HG02840 (cell line): Measurements from ENCODE around the gene IL1R2.

Experiments used
- ATAC-seq: cut with Tn5 transposase; IDR thresholded peaks from one replicate; pipeline ENCODE4 v1.9.1; 2021; ENCODE audit warnings: mild to moderate bottlenecking, moderate library complexity, moderate number of reproducible peaks; ENCODE audit not compliant: unreplicated experiment, low FRiP score

Gene IL1R2

GRCh38 chr2:101972621-101973434, 18.9 kb upstream of the IL1R2 start:
- no peak for ATAC-seq

GRCh38 chr2:101974663-101975062, 17.1 kb upstream of the IL1R2 start:
- no peak for ATAC-seq

GRCh38 chr2:101975171-101975870, 16.4 kb upstream of the IL1R2 start:
- no peak for ATAC-seq

- no peak for ATAC-seq
Measured at GRCh38 chr2:101976891-101977290, 14.9 kb upstream of the IL1R2 start.

GRCh38 chr2:101980368-101980767, 11.4 kb upstream of the IL1R2 start:
- no peak for ATAC-seq

GRCh38 chr2:101981066-101981465, 10.7 kb upstream of the IL1R2 start:
- no peak for ATAC-seq

GRCh38 chr2:101981504-101981903, 10.3 kb upstream of the IL1R2 start:
- ATAC-seq: no peak

- ATAC-seq: no peak
Measured at GRCh38 chr2:101982495-101983029, 9.2 kb upstream of the IL1R2 start.

- no peak for ATAC-seq
Measured at GRCh38 chr2:101983486-101983885, 8.3 kb upstream of the IL1R2 start.

GRCh38 chr2:101983928-101984327, 7.8 kb upstream of the IL1R2 start:
- ATAC-seq: no peak

GRCh38 chr2:101984656-101985055, 7.1 kb upstream of the IL1R2 start:
- no peak for ATAC-seq

GRCh38 chr2:101985101-101985792, 6.5 kb upstream of the IL1R2 start:
- ATAC-seq: no peak

- no peak for ATAC-seq
Measured at GRCh38 chr2:101985793-101986164, 6.0 kb upstream of the IL1R2 start.

- ATAC-seq: no peak
Measured at GRCh38 chr2:101986376-101986775, 5.4 kb upstream of the IL1R2 start.

- ATAC-seq: no peak
Measured at GRCh38 chr2:101986804-101987740, 4.7 kb upstream of the IL1R2 start.

GRCh38 chr2:101987832-101988231, 3.9 kb upstream of the IL1R2 start:
- ATAC-seq: no peak

- no peak for ATAC-seq
Measured at GRCh38 chr2:101988541-101988940, 3.2 kb upstream of the IL1R2 start.

GRCh38 chr2:101989740-101990460, 1.9 kb upstream of the IL1R2 start:
- ATAC-seq: no peak

- ATAC-seq: no peak
Measured at GRCh38 chr2:101993772-101994171, 2.0 kb downstream of the IL1R2 start.
